Cardiac septum (tissue), 1 donor: Measurements from ENCODE around the gene TEX29. TPM values are rescaled to one million over a fixed set of nuclear protein-coding genes. Genes with fewer than 3 reads are reported as not detected.

Experiments
- DNase-seq: peaks from one replicate; pipeline ENCODE4 v3.0.0-alpha.2; 2020; ENCODE audit warnings: low spot score
- intact Hi-C: fragments of 100-400 bp; cut with DNase I; formaldehyde crosslinking; loops from one replicate; pipeline ENCODE4 v1.14.0; 2022
- total RNA-seq: library from RNA; stranded (reverse); fragmentation: NEBNext Ultra II Directional; extraction: Animal tissue kit (Norgen Biotek cat#: 25700); gene quantifications from one replicate; pipeline ENCODE4 v1.2.1, GENCODE V29; 2021
- donor health status: DM: no; HTN: no; CAD: no.

The TEX29 gene
- total RNA-seq, 1 donor from 2014 or later, result 0.70 TPM

DNA sequence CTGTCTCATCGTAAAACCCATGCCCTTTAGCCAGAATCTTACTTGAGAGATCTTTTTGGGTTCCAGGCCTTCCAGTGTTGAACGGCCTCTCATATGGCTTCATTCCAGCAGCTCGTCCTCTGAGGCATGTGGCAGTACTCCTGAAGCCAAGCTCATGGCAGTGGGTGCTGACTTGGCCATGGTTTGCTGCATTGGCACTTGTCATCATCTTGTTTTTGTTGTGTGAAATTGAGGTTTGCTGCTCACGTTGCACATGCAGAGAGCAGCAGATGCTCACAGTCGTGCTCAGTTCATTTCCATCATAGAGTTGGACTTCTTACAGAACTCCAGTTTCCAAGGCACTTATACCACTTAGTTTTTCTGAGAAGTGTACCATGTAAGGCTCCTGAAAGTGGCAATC lies 14.9 kb downstream of the TEX29 start:
- DNase-seq, result no peak
- intact Hi-C loops, result no loop called here

DNA sequence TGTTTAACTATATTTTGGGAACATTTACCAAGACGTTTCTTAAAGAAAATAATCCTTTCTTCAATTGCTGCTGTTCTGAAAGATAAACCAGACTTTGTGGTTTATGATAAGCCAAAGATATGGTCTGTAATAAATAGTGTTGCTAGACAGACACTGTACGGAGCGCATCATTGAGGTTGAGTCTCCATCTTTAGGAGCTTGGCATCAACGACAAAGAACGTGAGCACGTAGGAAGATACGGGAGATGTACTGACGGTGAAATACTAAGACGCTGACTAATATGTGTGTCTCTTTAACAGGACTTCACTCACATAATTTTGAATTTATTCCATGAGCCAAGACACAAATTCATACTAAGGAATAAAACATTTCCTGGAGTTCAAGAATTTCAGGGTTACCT lies 16.2 kb downstream of the TEX29 start:
- no peak for DNase-seq
- intact Hi-C loops, result no loop called here

DNA sequence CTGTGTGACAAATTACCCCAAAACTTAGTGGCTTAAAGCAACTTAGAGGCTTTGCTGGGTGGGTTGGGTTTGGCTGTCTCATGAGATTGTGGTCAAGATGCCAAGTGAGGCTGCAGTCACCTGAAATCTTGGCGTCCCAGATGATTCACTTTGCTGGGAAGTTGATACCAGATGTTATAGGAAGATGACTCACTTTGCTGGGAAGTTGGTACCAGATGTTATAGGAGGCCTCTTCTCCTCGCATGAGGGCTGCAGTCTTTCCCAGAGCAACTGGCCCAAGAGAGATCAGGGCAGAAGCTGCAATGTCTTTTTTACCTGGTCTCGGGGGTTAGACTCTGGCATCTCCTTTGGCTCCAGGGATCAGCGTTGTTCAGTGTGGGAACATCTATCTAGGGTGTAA lies 16.8 kb downstream of the TEX29 start:
- no peak for DNase-seq
- intact Hi-C loops, result no loop called here

DNA sequence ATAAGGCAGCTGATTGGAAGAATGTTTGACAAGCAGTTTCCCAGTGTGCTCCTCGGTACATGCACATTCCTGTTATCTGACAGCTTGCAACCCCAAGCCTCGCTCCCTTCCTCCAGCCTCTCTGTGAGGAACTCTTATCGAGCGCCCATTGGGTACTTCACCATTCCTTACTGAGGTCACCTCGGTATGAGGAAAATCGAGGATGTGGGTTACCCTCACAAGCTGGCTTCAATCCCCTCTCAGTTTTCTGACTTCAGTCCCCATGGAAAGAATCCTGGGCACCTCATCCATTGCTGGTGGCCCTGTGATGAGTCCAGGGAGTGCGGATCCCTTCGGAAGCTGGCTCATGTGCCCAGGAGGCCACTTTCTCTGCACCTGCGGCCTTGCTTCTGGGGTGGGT lies 17.3 kb downstream of the TEX29 start:
- no peak for DNase-seq
- intact Hi-C loops, result no loop called here

DNA sequence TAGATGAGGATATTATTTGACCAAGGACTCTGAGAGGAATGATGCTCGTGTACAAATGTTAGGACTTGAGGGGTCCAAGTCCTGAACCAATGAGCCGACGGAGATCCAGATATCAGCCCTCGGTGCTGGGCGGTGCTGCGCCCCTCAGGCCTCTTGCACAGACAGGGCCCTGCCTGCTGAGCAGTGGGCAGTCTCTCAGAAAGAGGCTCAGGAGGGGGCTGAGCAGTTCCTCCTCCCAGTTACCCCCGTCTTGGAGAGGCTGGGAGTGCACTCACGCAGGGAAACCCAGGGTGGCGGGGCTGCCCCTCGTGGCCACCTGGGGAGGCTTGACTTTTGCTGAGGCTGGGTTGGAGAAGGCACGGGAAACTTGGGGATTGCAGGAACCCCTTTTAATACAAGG lies 18.4 kb downstream of the TEX29 start:
- intact Hi-C loops, result no loop called here
- peak; percentile 60 for DNase-seq

DNA sequence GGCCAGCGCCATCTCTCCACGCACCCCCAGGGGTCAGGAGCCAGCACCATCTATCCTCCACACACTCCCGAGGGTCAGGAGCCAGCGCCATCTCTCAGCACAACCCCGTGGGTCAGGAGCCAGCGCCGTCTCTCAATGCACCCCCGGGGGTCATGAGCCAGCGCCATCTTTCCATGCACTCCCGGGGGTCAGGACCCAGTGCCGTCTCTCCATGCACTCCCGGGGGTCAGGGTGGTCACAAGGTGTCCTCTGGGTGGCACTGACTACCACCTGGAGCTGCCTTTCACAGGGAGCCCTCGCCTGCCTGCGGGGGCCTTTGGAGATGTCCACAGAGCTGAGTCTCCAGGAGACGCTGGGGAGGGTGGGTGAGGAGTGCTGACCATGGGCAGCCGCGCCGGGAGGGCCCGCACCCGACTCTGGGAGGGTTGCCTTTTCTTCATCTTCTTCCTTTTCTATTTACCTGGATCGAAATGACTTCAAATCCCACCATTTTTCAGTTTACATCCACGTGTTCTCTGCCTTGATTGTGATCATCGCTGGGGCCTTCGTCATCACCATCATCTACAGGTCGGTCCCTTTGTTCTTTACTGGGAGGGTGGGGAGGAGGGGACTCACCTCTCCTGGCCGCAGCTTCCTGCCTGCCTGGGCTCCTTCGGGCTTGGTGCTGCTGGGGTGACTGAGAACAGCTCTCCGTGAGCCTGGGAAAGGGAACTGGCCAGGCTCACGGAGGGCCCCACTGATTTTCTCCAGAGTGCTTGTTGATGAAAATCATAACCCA lies 19.1 kb downstream of the TEX29 start:
- intact Hi-C loops, result no loop called here
- DNase-seq, result no peak

DNA sequence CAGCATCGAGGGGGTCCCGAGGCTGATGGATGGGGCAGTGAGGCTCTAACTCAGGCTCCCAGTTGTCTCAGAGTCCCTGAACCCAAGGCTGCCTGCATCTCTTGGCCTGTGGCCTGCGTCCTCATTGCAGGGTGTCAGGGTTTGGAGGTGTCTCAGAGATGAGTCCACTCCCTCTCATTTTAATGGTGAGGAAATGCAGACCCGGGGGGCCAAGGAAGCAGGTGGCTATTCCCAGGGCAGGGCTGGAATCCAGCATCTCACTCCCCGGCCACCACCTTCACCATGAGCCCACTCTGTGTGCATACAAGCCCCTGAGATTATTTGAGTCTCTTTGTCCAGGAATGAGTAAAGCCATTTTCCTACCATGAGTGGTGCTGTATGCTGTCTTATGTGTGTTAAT lies 21.4 kb downstream of the TEX29 start:
- peak; percentile 57 for DNase-seq

DNA sequence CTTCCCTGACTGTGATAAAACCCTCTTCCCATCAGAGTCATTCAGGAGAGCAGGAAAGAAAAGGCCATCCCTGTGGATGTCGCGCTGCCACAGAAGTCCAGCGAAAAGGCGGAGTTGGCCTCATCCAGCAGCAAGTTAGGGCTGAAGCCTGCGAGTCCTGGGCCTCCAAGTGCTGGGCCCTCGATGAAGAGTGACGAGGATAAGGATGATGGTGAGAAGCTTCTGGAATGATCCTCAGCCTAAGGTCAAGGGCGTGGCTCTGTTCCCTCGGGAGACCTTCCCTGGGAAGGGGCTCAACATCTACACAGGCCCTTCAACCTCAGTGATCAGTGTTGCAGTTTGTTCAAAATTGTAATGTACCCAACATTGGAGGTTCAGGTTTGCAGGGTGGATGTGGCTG lies 22.3 kb downstream of the TEX29 start:
- peak; percentile 64 for DNase-seq
- intact Hi-C loops, result no loop called here

More for the DNA sequence above, 21.4 kb downstream of the TEX29 start:
- intact Hi-C loops, result no loop called here

DNA sequence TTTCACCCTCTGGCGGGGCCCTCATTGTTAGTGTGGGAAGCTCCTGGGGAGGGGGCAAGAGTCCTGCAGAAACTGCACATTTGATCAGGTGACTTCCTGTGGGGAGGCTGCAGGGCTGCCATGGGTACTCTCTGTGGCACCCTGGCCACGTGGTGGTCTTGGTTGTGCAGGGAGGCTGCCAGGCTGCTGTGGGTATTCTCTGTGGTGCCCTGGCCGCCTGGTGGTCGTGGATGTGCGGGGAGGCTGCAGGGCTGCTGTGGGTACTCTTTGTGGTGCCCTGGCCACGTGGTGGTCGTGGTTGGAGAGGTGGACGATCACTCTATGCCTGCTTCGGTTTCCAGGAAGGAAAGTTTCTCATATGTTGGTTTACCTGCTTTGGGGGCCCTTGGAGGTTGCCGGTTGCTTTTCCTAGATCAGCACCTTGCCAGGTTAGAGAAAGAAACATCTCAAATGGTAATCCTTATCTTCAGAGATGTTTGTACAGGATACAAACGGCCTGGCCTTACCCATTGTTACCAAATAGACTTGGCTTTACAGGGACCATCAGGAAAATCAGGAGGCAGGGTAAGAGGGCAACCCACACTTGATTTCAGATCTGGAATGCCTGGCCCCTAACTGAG lies 22.9 kb downstream of the TEX29 start:
- peak; percentile 43 for DNase-seq
- intact Hi-C loops, result no loop called here

DNA sequence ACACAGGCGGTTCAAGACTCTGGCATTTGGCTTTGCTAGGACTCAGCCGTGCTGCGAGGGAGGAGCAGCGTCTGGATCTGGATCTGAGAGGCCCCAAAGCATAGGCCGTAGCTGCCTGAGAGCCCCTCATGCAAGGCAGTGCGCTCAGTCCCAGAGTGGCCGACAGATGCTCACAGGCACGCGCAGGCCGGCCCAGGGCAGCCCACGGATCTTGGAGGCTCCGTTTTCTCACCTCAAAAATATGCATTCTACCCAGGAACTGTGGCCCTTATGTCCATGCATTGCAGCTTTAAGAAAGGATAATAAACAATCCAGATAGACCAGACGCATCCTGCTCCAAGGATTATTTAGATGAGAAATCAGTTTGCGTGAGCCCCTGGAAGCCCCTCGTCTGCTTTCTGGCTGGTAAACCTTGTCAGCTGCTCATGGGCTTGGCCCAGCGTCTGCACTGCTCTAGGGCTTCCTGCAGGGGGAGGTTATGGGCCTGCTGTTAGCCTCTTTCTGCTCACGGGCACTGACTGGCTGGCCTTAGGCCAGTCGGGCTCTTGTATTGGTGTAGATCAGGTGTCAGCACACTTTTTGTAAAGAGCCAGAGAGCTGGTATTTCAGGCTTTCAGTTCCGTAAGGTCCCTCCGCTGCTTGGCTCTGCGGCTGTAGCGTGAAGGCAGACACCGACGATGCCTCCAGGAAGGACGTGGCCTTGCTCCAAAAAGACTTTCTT lies 24.2 kb downstream of the TEX29 start:
- intact Hi-C loops, result no loop called here
- DNase-seq, result peak; percentile 68

DNA sequence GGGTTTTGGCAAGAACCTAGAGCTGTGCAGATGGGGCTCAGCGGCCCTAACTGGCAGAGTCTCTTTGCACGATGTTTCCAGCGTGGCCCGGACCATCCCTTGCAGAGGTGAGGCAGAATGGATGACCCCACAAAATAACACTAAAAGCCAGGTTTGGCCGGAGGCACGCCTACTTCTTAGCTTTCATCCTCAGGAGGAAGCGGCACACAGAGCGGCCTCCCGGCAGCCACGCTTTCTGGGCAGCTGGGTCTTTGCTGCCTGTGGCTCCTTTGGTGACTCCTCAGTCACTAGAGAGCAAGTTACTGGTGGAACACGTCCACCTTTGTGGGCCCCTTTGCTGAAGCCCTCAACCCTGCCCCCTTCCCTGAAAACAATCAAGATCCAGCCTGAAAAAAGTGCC lies 25.2 kb downstream of the TEX29 start:
- peak; percentile 49 for DNase-seq
- intact Hi-C loops, result no loop called here

DNA sequence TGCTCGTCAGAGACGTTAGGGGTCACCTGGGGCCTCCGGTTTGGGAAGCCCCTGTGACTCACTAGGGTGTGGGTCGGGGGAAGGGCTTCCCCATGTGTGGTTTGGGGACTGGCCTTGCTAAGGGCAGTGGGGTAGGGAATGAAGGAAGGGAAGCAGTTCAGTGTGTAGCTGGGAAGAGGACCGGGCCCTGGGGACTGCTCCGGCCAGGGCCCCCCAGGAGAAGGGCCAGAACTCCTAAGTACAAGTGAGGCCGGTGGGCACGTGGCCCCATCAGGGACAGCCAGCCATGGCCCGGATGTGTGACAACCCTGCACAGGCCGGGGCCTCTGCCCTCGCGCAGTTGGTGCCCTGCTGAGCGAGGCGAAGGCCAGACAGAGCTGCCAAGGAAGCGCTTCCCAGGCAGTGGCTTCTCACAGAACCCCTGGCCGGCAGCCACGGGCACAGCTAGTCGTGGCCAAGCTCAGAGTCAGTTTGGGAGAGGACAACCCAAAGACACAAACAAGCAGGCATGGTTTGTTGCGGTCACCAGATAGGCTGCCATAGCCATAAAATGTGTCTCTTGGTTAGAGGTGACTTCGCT lies 25.7 kb downstream of the TEX29 start:
- DNase-seq, result no peak
- intact Hi-C loops, result no loop called here

DNA sequence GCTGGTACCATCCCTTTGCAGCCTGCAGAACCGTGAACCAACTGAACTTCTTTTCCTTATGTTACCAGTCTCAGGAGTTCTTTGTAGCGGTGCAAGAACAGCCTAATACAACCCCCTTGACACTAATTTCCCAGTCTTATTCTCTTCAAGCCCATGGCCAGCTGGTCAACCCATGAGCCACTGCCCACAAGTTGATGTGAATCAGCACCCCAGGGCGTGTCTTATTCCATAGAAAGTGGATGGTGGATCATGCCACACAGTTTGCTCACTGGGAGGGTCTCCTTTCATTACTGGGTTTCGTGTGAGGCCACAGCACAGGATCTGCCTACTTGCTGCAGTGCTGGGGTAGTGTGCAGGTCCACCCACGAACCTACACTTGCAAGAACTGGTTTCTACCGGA lies 27.0 kb downstream of the TEX29 start:
- intact Hi-C loops, result no loop called here
- no peak for DNase-seq

DNA sequence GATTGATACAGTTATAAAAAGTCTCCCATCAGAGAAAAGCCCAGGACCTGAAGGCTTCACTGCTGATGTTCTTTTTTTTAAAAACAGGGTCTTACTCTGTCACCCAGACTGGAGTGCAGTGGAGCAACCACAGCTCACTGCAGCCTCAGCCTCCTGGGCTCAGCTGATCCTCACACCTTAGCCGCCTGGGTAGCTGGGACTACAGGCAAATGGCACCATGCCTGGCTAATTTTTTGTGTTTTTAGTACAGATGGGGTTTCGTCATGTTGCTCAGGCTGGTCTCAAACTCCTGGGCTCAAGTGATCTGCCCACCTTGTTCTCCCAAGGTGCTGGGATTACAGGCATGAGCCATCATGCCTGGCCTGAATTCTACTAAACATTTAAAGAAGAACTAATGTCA lies 33.1 kb downstream of the TEX29 start:
- DNase-seq, result no peak
- intact Hi-C loops, result no loop called here

DNA sequence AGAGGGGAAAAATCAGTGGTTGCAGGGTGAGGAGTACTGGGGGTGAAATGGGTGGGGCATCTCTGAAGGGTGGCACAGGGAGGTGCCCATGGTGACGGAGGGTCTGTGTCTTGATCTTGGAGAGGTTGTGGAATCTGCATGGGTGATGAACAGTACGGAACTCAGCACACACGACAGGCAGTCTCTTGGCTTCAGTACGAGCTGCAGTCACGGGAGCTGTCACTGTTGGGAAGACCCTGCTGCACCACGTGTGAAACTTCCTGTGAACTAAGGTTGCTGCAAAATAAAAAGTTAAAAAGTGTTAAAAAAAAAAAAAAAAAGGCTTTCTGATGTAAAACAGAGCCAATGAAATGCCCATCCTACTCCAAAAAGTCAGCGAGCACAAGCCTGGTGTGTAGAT lies 34.3 kb downstream of the TEX29 start:
- intact Hi-C loops, result no loop called here
- no peak for DNase-seq

DNA sequence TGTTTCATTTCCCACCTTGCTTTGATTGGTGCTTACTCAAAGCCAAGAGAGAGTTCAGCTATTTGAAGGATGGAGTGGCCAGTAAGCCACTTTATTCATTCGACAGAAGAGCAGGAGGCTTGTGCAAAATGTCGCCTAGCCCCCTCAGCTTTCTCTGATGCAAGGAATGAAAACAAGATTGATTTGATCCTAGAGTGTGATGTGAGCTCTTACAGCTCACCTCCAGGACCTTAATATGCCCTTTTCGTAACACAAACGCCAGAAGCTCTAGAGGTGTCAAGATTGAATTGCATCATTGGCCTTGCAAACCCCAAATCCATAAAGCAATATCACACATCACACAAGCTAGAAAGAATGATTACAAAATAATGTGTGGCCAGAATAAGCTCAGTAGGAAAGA lies 36.4 kb downstream of the TEX29 start:
- intact Hi-C loops, result no loop called here
- no peak for DNase-seq

DNA sequence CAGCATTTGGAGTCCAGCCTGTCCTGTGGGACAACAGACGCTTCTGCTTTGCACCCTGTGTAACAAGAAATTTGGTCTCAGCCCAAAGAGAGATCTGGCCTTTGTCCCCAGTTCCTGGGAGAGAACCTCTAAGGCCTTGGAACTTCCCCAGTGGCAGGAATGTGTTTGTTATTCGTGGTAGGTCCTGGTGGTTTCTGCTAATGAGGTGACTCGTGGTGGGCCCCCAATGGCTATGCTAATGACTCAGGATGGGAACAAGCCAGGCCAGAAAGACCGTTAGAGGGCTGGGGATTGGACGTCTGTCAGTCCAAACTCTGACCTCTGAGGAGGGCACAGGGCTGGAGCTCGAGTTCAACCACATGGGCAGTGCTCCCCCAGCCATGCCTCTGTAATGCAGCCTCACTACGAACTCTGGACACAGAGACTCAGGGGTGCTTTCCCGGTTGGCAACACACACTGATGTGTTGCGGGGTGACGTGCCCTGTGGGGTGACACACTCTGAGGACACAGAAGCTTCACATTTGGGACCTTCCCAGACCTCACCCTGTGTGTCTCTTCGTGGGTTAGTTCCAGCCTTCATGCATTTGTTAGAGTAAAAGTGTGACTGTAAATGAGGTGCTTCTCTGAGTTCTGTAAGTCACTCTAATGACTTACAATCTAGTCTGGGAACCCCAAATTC lies 38.9 kb downstream of the TEX29 start:
- intact Hi-C loops, result no loop called here
- no peak for DNase-seq

DNA sequence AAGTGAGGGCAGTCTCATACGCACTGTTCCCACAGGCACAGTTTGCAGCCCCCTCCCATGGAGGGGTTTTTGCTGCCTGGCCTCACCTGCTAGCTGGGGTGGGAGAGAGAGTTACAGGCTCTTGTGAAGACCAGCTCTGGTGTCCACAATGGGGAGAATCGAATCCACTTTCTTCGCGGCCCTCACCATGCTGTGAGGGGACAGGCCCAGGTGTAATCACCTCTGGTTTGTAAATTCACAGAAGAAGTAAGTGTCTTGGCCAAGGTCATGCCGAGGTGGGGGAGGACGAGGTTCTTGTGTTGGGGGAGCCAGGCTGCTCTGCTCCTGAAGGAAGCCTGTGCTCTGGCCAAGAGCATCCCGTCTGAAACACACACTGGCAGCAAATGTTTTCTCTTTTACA lies 39.5 kb downstream of the TEX29 start:
- intact Hi-C loops, result no loop called here
- DNase-seq, result peak; percentile 68

DNA sequence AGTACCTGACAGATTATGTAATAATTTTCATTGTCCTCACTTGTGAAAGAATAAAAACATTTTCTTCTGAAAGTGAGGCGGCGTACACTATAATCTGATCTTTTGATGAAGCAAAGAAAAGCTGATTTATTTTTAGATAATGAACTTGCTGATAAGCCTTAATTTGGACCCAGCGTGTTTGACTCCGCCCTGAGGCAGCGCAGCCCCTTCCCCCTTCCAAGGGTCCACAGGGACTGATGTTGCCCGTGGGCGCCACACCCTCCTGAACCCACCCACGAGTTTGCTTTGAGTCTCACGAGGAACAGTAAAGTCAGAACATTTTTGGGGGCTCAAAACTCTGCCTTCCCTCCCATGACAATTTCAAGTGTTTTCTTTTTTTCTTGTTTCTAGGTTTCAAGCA lies 40.0 kb downstream of the TEX29 start:
- intact Hi-C loops, result no loop called here
- DNase-seq, result no peak
